BJ (cell line): ENCODE results near the gene WDR82. TPM values are rescaled to one million over a fixed set of nuclear protein-coding genes. Genes with fewer than 3 reads are reported as not detected.

Experiments used
- CTCF ChIA-PET: fragments of 350-600 bp; formaldehyde crosslinking; extraction: SDS; loops from one replicate; lab custom pipeline; 2021; ENCODE audit warnings: antibody characterized with exemption, inconsistent platforms; lab: Yijun Ruan, JAX
- POLR2A ChIA-PET: fragments of 300-600 bp; sonication (Branson Sonifier 250); formaldehyde crosslinking; extraction: SDS; loops from one replicate; lab custom pipeline; 2021; ENCODE audit warnings: antibody characterized with exemption; lab: Charles Lee
- DNase-seq: peaks from one replicate; pipeline ENCODE4 v3.0.0-alpha.2; 2011; ENCODE audit warnings: low read depth
- H3K27me3 ChIP-seq: 2 replicates; pipeline ENCODE4 v1.6.0; 2011; ENCODE audit warnings: low read length; ENCODE audit not compliant: control insufficient read depth, insufficient read depth
- H3K36me3 ChIP-seq: 2 replicates; pipeline ENCODE4 v1.5.1; 2011; ENCODE audit warnings: low read length; ENCODE audit not compliant: control insufficient read depth, insufficient read depth
- H3K4me3 ChIP-seq: 2 replicates; pipeline ENCODE4 v1.5.1; 2011; ENCODE audit warnings: low read depth, mild to moderate bottlenecking, control low read depth, low read length
- polyA plus RNA-seq: library from polyadenylated mRNA; depleted of rRNA; stranded (reverse); fragments of >200 nt; gene quantifications from 2 replicates; pipeline ENCODE4 v1.2.3, GENCODE V29; 2011
- TF ChIP-seq, protein P1 (sequence below): IDR thresholded peaks from 2 replicates; pipeline ENCODE4 v1.5.1; 2011; ENCODE audit warnings: low read depth, mild to moderate bottlenecking, control low read depth, inconsistent platforms, low read length, moderate library complexity; ENCODE audit not compliant: insufficient read depth

Gene WDR82
- polyA plus RNA-seq, 1 experiment = 42.3 TPM

DNA sequence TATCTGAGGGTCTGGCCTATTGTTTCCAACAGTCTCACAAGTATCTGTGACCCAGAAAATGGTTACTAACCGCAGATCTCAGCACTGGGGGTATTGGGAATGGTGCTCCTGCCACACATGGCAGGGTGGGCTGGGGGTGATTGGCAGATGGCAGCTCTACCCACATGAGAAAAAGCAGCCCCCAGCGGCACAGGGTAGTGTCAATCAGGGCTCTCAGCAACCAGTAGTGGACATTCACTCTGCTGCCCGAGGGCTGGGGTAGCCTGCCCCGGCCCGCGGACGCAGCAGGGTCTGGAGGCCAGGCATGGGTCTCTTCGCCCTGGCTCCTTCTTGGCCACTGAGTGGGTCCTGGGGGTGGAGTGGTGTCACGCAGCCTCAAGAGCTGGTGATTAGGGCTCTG lies 46.2 kb upstream of the WDR82 start:
- Histone ChIP-seq H3K36me3 (no peaks in the 10 kb centered on the region), H3K27me3 (no peaks in the 10 kb centered on the region), H3K4me3 (no peak overlapping the region)
- ChIA-PET POLR2A (no interaction called here), CTCF (interaction anchor here (0.5 to 3.5 kb wide), 2 partner anchors 15 to 252 kb away, joined by 3 to 15 read pairs; no protein-coding TSS in a partner anchor)
- TF ChIP-seq, protein P1, sequence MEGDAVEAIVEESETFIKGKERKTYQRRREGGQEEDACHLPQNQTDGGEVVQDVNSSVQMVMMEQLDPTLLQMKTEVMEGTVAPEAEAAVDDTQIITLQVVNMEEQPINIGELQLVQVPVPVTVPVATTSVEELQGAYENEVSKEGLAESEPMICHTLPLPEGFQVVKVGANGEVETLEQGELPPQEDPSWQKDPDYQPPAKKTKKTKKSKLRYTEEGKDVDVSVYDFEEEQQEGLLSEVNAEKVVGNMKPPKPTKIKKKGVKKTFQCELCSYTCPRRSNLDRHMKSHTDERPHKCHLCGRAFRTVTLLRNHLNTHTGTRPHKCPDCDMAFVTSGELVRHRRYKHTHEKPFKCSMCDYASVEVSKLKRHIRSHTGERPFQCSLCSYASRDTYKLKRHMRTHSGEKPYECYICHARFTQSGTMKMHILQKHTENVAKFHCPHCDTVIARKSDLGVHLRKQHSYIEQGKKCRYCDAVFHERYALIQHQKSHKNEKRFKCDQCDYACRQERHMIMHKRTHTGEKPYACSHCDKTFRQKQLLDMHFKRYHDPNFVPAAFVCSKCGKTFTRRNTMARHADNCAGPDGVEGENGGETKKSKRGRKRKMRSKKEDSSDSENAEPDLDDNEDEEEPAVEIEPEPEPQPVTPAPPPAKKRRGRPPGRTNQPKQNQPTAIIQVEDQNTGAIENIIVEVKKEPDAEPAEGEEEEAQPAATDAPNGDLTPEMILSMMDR = no peak
- DNase-seq = no peak

DNA sequence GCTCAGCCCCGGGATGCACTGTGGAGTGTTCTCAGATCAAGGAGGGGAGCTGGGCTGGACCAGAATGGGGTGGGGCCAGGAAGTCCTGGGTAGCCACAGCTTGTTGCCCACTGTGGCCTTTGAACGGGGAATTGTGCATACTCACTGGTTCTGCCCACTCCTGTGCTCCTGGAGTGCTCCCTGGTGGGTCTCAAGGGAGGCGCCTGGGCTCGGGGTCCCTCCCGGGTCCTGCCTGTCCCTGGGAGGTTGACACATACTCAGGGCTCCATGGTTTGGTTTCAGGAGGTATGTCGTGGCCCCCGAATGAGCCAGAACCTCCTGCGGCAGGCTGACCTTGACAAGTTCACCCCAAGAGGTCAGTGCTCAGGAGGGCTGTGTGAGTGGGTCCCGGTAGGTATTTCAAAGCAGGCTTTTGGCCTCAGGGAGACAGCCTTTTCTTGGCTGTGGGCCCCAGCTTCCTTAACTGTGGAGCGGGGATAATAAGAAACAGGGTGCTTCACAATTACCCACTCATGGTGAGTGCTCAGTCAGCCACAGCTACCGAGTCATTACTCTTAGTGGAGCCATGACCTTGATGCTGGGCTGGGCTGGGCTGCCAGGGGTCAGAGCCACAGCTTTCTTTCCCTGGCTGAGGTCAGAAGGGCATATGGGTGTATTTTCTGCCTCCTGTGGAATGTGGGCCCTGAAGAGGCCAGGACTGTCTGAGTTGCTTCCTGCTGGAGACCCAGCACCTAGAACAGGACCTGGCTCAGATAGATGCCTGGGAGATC lies 45.3 kb upstream of the WDR82 start:
- H3K27me3 ChIP-seq = no peaks in the 10 kb centered on the region
- ChIA-PET CTCF (interaction anchor here (3.5 kb wide), 1 partner anchor 15 kb away, joined by 15 read pairs; no protein-coding TSS in a partner anchor), POLR2A (no interaction called here)
- no peak for DNase-seq
- no peak overlapping the region for H3K4me3 ChIP-seq
- TF ChIP-seq, protein P1 = no peak
- H3K36me3 ChIP-seq = no peaks in the 10 kb centered on the region

DNA sequence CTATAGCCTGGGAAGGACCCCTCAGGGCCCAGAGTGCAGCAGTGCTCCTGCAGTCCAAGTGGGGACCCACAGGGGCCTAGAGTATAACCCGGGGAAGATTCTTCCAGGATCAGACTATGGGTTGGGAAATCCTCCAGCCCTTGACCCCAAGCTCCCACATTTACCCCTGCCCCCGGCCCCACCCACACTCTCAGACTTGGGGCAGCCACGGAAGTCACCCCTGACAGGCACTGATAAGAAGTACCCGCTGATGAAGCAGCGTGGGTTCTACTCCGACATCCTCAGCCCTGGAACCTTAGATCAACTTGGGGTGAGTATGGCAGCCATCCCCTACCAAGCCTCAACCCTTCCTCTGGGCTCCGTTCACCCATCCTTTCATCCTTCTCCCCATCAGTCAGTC lies 44.0 kb upstream of the WDR82 start:
- no peak for DNase-seq
- TF ChIP-seq, protein P1 = no peak
- no peaks in the 10 kb centered on the region for H3K27me3 ChIP-seq
- ChIA-PET CTCF (interaction anchor here (3.5 kb wide), 1 partner anchor 17 kb away, joined by 15 read pairs; no protein-coding TSS in a partner anchor), POLR2A (no interaction called here)
- H3K4me3 ChIP-seq = no peak overlapping the region
- no peaks in the 10 kb centered on the region for H3K36me3 ChIP-seq

DNA sequence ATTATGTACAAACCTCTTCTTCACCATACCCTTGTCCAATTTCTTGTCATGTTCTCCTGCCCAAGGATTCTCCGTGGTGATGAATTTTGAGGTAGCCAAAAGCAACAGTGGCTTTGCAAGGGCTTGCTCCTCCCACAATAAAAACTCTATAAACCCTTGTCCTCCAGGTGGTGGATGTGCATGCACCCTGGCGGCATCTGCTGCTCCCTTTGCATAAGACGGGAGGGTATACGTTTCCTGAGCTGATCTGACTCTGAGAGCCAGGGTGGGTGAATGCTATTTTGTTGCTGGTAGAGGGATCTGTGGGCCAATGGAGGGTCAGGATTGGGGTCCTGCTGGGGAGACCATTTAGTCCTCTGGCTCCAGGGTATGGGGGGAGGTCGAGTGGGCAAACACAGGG lies 43.0 kb upstream of the WDR82 start:
- CTCF ChIA-PET = interaction anchor here (3.5 kb wide), 1 partner anchor 18 kb away, joined by 15 read pairs; no protein-coding TSS in a partner anchor
- POLR2A ChIA-PET = no interaction called here

More for the DNA sequence above, 43.0 kb upstream of the WDR82 start:
- H3K27me3 ChIP-seq = no peaks in the 10 kb centered on the region
- TF ChIP-seq, protein P1 = no peak
- no peaks in the 10 kb centered on the region for H3K36me3 ChIP-seq
- no peak overlapping the region for H3K4me3 ChIP-seq
- no peak for DNase-seq
